Measurements from ENCODE around the gene SDCCAG8. TPM values are rescaled to one million over a fixed set of nuclear protein-coding genes. Genes with fewer than 3 reads are reported as not detected.

The SDCCAG8 gene
- total and polyA plus RNA-seq, 4 donors: 8.5 to 25.8 (median 17.5) TPM

DNA sequence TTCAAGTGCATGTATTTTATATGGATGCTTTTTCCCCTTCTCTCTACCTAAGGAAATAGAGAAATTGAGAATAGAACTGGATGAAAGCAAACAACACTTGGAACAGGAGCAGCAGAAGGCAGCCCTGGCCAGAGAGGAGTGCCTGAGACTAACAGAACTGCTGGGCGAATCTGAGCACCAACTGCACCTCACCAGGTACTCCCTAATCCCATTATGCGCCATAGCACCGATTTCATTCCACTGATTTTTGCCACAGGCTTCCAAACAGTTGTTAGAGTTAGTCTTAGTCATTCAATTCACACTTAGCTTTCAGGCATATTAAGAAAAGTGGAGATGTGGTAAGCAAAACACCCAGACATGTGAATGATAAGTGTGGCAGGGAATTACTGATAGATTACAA, 122.8 kb downstream of the SDCCAG8 start:
- TF ChIP-seq, protein P1, sequence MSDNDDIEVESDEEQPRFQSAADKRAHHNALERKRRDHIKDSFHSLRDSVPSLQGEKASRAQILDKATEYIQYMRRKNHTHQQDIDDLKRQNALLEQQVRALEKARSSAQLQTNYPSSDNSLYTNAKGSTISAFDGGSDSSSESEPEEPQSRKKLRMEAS (IDR thresholded peaks at IDR 0.05): no peak
- TF ChIP-seq, protein P2, sequence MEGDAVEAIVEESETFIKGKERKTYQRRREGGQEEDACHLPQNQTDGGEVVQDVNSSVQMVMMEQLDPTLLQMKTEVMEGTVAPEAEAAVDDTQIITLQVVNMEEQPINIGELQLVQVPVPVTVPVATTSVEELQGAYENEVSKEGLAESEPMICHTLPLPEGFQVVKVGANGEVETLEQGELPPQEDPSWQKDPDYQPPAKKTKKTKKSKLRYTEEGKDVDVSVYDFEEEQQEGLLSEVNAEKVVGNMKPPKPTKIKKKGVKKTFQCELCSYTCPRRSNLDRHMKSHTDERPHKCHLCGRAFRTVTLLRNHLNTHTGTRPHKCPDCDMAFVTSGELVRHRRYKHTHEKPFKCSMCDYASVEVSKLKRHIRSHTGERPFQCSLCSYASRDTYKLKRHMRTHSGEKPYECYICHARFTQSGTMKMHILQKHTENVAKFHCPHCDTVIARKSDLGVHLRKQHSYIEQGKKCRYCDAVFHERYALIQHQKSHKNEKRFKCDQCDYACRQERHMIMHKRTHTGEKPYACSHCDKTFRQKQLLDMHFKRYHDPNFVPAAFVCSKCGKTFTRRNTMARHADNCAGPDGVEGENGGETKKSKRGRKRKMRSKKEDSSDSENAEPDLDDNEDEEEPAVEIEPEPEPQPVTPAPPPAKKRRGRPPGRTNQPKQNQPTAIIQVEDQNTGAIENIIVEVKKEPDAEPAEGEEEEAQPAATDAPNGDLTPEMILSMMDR (IDR thresholded peaks at IDR 0.05; ENCODE audit: low read depth, low read length, missing input control): no peak
- no peak for TF ChIP-seq GABPA (IDR thresholded peaks at IDR 0.05 in 1 of 2, conservative IDR thresholded peaks at IDR 0.05 in 1 of 2)
- TF ChIP-seq FOXA1 (IDR thresholded peaks at IDR 0.05): no peak
- TF ChIP-seq HNF4G (IDR thresholded peaks at IDR 0.05): no peak
- TF ChIP-seq YY1 (IDR thresholded peaks at IDR 0.05): no peak
- no peak for TF ChIP-seq SP1 (IDR thresholded peaks at IDR 0.05)
- TF ChIP-seq TAF1 (conservative IDR thresholded peaks at IDR 0.05): no peak
- no peak for TF ChIP-seq RAD21 (IDR thresholded peaks at IDR 0.05)
- TF ChIP-seq, protein P3, sequence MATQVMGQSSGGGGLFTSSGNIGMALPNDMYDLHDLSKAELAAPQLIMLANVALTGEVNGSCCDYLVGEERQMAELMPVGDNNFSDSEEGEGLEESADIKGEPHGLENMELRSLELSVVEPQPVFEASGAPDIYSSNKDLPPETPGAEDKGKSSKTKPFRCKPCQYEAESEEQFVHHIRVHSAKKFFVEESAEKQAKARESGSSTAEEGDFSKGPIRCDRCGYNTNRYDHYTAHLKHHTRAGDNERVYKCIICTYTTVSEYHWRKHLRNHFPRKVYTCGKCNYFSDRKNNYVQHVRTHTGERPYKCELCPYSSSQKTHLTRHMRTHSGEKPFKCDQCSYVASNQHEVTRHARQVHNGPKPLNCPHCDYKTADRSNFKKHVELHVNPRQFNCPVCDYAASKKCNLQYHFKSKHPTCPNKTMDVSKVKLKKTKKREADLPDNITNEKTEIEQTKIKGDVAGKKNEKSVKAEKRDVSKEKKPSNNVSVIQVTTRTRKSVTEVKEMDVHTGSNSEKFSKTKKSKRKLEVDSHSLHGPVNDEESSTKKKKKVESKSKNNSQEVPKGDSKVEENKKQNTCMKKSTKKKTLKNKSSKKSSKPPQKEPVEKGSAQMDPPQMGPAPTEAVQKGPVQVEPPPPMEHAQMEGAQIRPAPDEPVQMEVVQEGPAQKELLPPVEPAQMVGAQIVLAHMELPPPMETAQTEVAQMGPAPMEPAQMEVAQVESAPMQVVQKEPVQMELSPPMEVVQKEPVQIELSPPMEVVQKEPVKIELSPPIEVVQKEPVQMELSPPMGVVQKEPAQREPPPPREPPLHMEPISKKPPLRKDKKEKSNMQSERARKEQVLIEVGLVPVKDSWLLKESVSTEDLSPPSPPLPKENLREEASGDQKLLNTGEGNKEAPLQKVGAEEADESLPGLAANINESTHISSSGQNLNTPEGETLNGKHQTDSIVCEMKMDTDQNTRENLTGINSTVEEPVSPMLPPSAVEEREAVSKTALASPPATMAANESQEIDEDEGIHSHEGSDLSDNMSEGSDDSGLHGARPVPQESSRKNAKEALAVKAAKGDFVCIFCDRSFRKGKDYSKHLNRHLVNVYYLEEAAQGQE (IDR thresholded peaks at IDR 0.05): no peak
- TF ChIP-seq, protein P4, sequence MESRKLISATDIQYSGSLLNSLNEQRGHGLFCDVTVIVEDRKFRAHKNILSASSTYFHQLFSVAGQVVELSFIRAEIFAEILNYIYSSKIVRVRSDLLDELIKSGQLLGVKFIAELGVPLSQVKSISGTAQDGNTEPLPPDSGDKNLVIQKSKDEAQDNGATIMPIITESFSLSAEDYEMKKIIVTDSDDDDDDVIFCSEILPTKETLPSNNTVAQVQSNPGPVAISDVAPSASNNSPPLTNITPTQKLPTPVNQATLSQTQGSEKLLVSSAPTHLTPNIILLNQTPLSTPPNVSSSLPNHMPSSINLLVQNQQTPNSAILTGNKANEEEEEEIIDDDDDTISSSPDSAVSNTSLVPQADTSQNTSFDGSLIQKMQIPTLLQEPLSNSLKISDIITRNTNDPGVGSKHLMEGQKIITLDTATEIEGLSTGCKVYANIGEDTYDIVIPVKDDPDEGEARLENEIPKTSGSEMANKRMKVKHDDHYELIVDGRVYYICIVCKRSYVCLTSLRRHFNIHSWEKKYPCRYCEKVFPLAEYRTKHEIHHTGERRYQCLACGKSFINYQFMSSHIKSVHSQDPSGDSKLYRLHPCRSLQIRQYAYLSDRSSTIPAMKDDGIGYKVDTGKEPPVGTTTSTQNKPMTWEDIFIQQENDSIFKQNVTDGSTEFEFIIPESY (IDR thresholded peaks at IDR 0.05): no peak
- TF ChIP-seq HNF4A (conservative IDR thresholded peaks at IDR 0.05): no peak
- H3K27ac ChIP-seq (ENCODE audit: low read depth in 1 of 2, low read length in 2 of 2): no peak overlapping the region
- peaks cover 0 to 8% (median 1%) of the 10 kb centered on the region in 4 donors for H3K36me3 ChIP-seq (ENCODE audit: control insufficient read depth in 4 of 4, insufficient read depth in 3 of 4, low read depth in 1 of 4, low read length in 3 of 4)
- no peaks in the 10 kb centered on the region for H3K4me1 ChIP-seq (ENCODE audit: control insufficient read depth in 4 of 4, insufficient read depth in 4 of 4, low read length in 3 of 4)
- H3K4me3 ChIP-seq (ENCODE audit: low read depth in 1 of 3, low read length in 3 of 3): no peak overlapping the region
- peaks cover 0 to 6% (median 0%) of the 10 kb centered on the region in 4 donors for H3K9me3 ChIP-seq (ENCODE audit: control insufficient read depth in 4 of 4, low read length in 3 of 4)
- H3K27me3 ChIP-seq (ENCODE audit: control insufficient read depth in 4 of 4, insufficient read depth in 4 of 4, low read length in 3 of 4): no peaks in the 10 kb centered on the region
- no peak overlapping the region for H3K9ac ChIP-seq (ENCODE audit: low read depth in 1 of 2, low read length in 2 of 2)
- 89% methylated on average over 3 of the region's 3 CpGs for WGBS
- DNase-seq (ENCODE audit: low spot score): no peak

DNA sequence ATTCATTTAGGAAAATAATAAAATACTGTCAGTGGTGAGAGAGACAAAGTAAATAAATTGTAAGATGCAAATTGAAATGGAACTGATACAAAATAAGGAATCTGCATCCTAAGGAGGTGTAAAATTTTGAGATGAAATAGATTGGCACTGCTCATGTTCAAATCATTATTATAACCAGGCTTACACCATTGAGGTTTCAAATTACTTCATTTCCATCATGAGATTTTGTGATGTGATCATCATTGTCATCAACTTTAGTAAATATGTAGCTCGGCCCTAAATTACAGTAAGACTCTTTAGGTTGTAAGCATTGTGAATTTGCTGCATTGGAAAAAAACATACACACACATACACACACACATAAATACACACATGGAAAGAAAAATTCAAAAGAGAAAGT, 123.4 kb downstream of the SDCCAG8 start:
- Histone ChIP-seq H3K4me1 (ENCODE audit: control insufficient read depth in 4 of 4, insufficient read depth in 4 of 4, low read length in 3 of 4) (no peaks in the 10 kb centered on the region), H3K27me3 (ENCODE audit: control insufficient read depth in 4 of 4, insufficient read depth in 4 of 4, low read length in 3 of 4) (no peaks in the 10 kb centered on the region), H3K27ac (ENCODE audit: low read depth in 1 of 2, low read length in 2 of 2) (no peak overlapping the region), H3K4me3 (ENCODE audit: low read depth in 1 of 3, low read length in 3 of 3) (no peak overlapping the region), H3K9me3 (ENCODE audit: control insufficient read depth in 4 of 4, low read length in 3 of 4) (peaks cover 0 to 4% (median 0%) of the 10 kb centered on the region in 4 donors), H3K36me3 (ENCODE audit: control insufficient read depth in 4 of 4, insufficient read depth in 3 of 4, low read depth in 1 of 4, low read length in 3 of 4) (peaks cover 0 to 8% (median 1%) of the 10 kb centered on the region in 4 donors), H3K9ac (ENCODE audit: low read depth in 1 of 2, low read length in 2 of 2) (no peak overlapping the region)
- no peak for TF ChIP-seq GABPA (IDR thresholded peaks at IDR 0.05 in 1 of 2, conservative IDR thresholded peaks at IDR 0.05 in 1 of 2)
- no peak for TF ChIP-seq SP1 (IDR thresholded peaks at IDR 0.05)
- TF ChIP-seq TAF1 (conservative IDR thresholded peaks at IDR 0.05): no peak
- no peak for TF ChIP-seq JUND (IDR thresholded peaks at IDR 0.05)
- no peak for TF ChIP-seq FOXA1 (IDR thresholded peaks at IDR 0.05)
- TF ChIP-seq, protein P3 (IDR thresholded peaks at IDR 0.05): no peak
- no peak for DNase-seq (ENCODE audit: low spot score)
- 97% methylated on average over 1 of the region's 1 CpG for WGBS
